RKO (cell line): ENCODE results near the gene DIP2C.
"Not testable (repeated sequence)": the region's sequence is repeated elsewhere in the genome, so short reads cannot be mapped to it uniquely, and the experiment has no call there.

Source experiments
- DNase-seq: peaks from one replicate; pipeline ENCODE4 v3.0.0-alpha.2; 2016; ENCODE audit warnings: low spot score

DIP2C gene

DNA sequence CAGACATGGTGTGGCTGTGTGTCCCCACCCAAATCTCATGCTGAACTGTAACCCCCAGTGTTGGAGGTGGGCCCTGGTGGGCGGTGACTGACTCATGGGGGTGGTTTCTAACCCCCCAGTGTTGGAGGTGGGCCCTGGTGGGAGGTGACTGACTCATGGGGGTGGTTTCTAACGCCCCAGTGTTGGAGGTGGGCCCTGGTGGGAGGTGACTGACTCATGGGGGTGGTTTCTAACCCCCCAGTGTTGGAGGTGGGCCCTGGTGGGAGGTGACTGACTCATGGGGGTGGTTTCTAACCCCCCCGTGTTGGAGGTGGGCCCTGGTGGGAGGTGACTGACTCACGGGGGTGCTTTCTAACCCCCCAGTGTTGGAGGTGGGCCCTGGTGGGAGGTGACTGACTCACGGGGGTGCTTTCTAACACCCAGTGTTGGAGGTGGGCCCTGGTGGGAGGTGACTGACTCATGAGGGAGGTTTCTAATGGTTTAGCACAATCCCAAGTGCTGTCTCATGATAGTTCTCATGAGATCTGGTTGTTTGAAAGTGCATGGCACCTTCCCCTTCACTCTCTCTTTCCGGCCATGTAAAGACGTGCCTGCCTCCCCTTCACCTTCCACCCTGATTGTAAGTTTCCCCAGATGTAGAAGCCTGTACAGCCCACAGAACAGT, 78.7 kb downstream of the DIP2C start:
- DNase-seq = peak; percentile 34

DNA sequence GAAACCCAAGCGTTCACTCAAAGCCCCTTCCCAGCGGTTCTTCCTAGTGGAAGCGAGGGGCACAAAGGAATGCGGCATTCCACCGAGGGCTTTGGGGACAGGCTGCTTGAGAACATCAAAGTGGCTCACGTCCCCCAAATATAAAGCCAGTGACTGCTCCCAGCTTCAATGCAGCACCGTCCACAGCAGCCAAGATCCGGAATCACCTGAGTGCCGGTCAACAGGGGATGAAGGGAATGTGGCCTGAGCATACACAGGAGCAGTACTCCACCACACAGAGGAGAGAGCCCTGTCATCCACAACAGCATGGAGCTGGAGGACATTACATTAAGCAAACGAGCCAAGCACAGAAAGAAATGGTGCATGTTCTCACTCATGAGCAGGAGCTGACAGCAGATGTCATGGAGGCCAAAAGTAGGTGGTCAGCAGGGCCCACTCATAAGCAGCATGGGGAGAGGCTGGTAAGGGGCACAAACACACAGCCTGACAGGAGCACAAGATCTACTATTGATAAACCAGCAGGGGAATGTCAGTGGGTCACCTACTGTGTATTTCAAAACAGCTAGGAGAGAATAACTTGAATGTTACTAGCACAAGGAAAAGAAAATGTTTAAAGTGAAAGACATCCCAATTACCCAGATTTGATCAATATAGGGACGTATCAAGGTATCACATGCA, 79.5 kb downstream of the DIP2C start:
- no peak for DNase-seq

DNA sequence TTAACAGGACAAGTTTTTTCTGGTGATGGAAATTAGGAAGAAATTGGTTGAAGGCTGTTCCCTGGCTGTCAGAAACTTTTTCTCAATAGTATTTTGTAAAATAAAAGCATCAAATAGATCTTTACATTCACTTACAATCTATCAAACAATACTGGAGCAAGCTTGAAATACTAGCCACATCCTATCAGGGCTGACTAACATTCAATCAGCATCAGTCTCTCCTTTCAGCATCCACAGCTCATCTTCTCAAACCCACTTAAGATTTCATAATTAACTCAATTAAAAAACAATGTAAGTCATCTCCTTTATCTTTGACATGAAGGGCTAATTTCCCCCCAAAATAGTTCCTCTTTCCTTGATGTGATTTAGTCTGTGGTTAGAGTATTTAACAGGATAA, 80.2 kb downstream of the DIP2C start:
- DNase-seq = no peak

DNA sequence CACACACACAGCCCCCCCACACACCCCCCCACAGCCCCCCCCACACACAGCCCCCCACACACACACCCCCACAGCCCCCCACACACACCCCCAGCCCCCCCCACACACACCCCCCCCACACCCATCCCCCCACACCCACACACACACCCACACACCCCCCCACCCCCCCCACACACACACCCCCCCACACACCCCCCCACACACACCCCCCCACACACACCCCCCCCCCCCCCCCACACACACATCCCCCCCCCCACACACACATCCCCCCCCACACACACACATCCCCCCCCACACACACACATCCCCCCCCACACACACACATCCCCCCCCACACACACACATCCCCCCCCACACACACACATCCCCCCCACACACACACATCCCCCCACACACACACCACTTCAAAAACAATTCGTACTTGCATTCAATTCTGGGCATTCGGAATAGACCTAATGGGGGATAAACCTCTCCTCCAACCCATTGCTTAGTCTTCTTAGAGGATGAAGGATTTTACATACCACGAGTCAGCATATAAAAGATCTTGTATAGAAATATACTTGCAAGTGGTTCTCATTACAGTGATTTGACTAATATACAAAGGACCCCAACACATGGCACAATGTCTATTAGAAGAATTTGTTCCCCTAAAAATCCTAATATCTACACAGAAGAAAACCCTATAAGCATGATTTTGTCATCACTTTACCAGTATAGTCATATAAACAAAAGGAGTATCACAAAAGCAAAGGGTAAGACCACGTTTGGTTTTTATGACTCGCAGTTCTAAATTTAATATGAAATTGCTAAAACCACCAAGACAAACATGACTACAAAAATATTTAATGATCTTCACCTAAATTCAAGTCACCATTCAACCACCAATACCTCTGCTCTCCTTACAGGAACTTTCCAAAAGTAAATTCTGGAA, 80.9 kb downstream of the DIP2C start:
- no peak for DNase-seq

DNA sequence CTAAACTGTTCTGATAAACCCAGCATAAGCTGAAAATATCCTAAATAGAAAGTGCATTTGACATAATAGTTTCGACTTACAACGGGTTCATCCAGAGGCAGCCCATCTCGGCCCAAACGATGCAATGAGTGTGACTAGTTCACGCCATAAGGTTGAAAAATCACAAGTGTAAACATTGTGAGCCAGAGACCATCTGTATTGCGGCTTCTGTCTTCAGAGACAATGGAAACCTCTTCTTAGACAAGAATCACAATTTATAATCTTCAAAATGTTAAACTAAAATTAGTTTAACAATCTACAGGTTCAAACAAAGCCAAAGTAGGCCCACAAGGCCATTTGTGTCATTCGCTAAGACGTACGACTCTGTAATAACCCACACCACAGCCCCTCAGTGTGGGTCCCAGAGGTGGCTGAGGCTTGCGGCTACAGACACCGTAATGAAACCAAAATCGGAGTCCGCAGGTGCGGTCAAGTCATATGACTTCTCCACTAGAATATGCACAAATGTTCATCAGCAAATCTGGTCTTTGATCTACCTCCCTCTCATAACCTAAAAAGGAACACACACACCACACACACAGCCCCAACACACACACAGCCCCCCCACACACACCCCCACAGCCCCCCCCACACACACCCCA, 81.8 kb downstream of the DIP2C start:
- no peak for DNase-seq

DNA sequence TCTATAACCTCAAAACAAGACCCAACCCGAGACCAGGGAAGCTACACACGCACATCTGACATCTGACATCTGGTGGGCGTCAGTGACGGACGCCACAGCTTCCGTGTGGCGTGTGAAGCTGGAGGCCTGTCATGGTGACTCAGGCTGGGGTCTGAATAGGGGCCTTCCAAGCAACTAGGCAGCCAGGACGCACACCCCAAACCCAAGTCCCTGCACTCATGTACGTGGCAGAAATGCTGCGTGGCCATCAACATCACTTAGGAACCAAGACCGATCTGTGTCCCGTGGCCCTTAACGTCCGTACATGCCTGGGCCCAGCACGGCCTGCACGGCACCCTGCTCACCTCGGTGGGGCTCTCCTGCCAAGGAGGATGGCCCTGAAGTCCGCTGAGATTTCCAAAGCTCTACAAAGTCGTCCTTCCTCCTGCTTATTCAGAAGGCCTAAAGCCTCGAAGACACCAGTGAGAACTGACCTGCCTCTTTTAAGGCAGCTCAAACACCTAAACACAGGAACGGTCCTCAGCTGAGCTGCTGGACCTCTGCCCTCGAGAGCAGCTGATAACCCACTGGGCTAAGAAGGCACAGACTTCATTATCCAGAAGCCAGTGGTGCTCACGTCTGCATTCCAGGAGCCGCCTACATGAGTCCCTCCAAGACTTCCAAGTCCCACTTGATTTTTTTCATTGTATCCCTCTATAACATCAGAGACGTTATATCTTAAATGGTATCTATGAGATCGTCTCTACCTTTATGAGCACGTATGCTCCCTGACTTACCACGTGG, 82.5 kb downstream of the DIP2C start:
- no peak for DNase-seq

DNA sequence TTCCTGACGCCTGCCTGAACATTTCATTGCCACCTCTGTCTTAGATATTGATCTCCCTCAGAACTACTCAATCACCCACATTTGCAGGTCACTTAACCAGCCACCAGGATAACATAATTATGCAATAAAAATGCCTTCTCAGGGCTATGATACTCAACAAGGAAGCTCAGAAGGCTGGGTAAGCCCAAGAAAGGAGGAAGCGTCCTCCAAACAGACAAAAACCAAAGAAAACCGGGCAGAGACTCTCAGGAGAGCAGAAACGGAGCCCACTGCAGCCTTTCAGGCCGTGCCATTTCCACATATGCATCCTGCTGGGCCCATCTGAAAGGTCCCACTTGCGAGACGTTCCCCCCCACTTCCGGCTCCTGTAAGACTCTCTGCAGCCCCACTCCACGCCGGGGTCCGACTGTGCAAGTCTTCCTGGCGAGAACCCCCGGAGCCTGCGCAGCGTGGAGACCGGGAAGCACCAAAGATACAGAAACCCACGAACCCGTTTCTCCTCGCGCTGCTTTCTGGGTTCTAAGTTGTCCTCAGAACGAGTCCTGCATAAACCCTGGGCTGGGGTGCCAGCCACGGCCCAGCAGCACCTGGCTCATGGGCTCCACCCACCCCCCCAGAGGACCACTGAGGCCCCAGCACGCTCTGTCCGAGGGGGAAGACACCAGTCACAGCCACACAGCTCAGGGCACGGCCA, 83.7 kb downstream of the DIP2C start:
- no peak for DNase-seq

DNA sequence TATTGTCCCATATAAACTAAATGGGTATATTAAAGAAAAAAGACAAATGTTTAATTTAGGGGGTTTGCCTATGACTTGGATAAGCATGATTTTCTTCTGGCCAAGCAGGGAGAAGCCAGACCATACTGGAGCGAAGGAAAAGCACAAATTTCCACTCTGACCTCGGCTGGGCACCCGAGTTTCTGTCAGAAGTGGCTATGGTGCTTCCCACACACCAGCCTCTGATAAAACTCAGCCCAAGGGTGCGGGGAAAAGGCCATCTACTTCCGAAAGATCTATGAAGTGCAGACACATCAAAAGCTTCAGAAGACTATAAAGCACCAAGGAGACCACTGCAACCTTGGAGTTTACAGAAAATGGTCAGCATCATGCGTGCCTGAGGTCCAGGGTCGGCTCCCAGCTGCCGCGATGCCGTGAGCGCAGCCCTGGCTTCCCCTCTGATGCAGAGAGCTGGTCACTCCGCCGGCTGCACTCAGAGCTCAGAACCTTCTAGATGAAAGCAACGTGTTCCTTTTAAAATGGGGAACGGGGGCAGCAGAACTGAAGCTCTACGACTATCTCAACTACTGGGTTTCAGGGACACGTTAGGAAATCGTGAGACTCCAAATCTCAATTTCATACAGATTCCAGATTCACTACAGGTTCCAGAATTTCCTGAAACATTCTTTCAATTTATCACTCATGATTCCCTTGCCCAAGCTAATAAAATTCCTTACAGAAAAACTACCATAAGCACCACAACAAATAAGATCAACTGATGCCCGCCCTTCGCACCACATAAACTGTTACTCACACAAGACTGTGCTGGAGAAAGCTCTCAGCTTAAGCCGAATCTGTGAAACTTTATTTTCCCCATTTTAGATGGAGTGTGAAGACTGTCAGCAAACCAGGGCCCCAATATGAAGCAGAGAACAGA, 84.5 kb downstream of the DIP2C start:
- no peak for DNase-seq

DNA sequence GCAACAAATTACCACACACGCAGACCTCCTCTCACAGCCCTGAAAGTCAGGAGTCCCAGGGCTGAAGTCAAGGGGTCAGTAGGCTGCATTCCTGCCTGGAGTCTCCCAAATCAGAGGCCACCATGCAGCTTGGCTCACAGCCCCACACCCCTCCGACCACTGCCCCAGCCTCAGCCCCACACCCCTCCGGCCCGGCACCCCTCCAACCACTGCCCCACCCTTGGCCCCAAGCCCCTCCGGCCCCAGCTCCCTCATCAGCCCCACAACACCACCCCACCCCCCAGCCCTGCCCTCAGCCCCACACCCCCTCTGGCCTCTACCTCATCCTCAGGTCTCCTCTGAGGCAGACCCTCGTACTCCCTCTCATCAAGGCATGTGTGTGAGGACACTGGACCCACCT, 85.7 kb downstream of the DIP2C start:
- DNase-seq = no peak

DNA sequence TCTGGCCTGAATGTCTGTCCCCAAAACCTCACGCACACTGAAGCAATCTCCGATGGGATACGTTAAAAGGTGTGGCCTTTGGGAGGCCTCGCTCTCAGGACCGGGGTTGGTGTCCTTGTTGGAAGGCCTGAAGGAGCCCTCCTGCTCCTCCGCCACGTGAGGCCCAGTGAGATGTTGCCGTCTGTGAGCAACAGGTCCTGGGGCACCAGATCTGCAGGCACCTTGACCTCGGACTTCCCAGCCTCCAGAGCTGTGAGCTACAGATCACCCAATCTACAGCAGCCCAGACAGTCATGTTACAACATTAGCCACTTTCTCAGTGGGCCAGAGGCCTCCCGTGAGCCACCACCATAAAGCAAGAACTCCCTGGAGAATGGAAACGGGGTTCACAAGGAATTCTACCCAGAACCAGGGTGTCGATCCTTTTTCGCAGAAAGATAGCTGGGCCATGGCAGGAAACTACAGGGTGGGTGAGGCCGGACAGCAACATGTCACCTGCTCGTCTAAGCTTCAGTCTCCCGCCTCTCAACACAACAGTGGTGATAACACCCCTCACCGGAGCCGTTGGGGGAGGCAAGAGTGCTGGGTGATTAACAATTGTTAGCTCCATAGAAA, 87.0 kb downstream of the DIP2C start:
- no peak for DNase-seq

DNA sequence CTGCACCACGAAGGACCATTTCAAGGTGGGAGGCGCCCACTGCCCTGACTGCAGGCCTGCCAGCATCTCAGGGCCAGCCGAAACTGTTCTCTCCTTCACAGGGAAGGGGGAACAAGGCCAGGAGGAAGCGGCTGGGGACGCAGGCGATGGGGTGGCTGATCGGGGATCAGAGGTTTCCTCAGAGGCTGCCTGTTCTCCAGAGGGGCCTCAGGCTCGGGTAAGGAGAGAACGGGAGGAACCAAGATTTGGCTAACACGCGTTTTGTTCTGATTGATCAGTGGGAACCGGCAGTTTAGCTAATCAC, 87.9 kb downstream of the DIP2C start:
- no peak for DNase-seq

DNA sequence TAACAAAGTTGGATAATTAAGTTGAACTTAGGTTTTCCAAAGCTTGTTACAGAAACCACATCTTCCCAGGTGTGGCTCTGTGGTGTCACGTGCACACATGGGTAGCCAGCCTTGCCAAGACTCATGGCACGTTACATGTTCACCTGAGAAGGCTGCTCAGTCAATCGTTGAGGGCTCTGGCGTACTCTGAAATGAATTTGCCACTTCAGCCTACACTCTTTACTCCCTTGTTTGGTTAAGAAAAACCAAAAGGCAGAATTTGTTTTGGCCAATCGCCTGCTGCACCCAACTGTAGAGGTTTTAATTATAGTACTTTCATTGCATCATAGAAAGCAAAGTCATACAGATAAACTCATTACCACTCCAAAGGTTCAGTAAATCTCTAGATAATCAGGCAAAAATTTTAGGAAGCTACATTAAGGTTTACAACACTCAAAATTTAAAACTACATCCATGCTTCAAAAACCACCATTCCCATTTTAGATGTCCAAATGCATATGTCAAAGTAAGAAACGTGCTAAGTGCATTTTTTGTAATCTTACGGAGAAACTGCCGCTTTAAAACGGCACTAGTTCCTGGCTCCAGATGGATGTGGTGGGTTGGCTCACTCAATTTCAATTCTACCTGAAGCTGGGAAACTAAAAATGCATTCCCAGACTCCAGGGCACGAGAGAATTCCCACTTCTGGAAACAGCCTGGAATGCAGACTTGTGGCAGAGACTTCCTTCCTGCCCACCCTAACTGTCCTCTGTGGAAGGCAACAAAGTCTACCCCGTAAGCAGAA, 88.4 kb downstream of the DIP2C start:
- no peak for DNase-seq

DNA sequence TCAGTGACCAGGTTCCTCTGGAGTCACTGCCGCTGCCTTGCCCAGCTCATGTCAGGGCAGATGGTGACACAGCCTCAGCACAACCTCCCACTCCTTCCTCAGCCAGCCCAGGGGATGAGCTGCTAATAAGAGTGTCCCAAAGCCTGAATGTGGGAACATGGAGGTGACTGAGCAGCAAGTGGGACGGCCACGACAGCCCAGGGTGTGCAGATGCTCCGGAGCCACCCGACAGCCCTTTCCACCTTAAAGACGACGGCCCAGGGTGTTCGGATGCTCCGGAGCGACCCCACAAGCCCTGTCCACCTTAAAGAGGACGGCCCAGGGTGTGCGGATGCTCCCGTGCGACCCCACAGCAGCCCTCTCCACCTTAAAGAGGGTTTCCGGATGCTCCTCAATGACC, 89.2 kb downstream of the DIP2C start:
- DNase-seq = no peak

DNA sequence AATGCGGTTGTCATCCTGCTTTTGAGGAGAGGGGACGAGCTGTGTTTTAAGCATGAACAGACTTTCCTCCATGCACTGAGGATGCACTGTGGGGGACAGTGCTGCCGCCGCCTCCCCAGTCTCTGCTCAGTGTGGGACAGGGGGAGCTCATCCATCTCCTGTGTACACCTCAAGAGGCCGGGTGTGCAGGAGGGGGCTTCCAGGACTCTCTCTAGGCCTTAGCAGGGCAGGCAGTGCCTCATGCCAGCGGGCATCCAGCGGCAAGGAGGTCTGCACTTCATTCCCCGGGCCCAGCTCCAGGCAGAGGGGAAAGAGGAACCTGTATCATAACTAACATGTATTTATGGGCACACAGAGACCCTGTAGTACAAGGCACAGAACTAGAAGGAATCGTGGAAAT, 89.7 kb downstream of the DIP2C start:
- no peak for DNase-seq

DNA sequence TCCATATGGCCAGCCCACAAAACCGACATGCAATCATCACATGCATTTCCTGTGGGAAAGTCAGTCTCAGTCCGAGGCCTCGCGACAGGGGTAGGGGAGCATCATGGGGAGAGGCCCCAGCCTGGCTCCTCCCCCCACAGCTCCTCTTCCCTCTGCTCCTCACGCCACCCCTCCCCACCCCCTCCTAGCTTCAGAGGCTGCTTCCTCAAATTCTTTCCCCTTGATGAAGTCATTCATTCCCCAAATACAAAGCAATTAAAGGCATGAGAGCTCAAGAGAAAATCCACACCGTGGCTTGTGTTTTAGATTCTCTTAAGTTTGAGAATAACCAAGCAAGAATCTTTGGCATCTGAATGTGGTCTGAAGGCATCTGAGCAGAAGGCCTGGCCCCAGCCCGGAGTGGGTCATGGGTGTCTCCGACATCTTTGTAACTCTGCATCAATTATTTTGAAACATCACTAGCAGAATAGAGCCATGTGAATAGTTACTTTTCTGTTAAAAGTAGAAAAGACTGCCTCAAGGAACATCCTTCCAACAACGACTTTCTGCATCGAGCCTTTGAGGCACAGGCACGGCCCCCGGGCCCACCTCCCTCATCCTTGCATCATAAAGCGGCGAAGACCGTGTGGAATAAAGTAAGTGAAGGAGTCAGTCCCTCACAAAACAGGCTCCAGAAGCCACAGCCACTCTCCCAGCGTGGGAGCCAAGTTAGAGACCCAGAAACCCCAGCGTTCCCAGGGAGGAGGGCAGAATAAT, 90.9 kb downstream of the DIP2C start:
- DNase-seq = no peak

DNA sequence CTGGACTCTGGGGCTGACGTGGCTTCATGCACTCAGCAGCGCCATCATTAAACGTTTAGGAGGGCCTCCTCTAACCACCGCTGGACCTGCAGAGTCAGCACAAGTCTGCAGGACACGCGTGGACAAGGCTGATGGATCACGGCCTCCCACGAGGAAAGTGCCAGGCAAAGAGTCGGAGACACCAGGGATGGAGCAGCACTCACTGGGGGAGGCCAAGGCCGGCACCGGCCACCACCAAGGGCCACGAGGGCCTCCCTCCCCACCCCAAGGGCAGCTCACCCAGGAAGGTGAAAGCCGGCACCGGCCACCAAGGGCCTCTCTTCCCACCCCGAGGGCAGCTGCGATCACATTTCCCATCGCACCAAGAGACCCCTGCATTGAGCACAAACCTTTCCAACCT, 91.5 kb downstream of the DIP2C start:
- DNase-seq = no peak

DNA sequence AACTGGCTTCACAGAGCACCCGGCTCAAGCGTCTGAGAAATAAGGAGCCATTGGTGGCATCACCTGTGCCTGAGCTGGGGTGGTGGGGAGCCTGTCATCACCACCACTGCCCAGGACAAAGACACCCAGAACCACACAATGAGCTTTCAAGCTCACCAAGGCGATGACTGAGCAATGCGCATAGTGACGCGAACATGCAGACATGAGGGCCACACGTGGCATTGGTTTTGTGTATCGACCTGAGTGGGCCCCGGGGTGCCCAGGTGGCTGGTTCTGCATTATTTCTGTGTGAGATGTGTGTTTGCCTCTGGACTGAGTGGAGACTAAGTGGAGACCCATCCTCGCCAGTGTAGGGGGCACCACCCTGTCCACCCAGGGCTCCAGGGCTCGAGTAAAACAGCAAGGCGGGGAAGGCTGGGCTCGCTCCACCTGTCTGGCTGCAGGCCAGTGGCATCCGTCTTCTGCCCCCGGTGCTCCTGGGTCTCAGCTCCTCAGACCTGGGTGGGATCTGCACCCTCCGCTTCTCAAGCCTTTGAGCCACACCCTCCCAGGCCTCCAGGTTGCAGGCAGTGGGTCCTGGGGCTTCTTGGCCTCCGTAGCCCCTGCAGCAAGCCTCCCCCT, 92.6 kb downstream of the DIP2C start:
- no peak for DNase-seq

DNA sequence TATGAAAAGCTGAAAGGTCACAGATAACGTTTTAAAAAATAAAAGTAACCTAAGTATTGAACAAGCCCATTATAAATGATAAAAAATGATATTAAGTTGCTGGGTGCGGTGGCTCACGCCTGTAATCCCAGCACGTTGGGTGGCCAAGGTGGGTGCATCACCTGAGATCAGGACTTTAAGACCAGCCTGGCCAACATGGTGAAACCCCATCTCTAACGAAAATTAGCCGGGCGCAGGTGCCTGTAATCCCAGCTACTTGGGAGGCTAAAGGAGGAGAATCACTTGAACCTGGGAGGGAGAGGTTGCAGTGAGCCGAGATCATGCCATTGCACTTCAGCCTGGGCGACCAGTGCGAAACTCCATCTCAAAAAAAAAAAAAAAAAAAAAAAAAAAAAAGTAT, 93.3 kb downstream of the DIP2C start:
- not testable (repeated sequence) for DNase-seq
